ENCODE measurements around the gene ACADVL. TPM values are rescaled to one million over a fixed set of nuclear protein-coding genes. Genes with fewer than 3 reads are reported as not detected.
A peak's percentile ranks its signal among the peaks of the same experiment; 100 is the strongest.

Gene ACADVL
- total and polyA plus RNA-seq, 2 donors (not counting 1 experiment from before 2014, with no cell fraction given) = 640 to 696 TPM

GRCh38 chr17:7266784-7267183 lies 47.0 kb downstream of the ACADVL start:
- no peak overlapping the region for H3K4me2 ChIP-seq (replicated peaks; ENCODE audit: low read depth, low read length, poor library complexity, severe bottlenecking)
- no peak overlapping the region for H3K27ac Mint-ChIP-seq
- no peak for DNase-seq

More at GRCh38 chr17:7266784-7267183, 47.0 kb downstream of the ACADVL start:
- ChIA-PET CTCF (interaction anchor here (0.7 to 1.7 kb wide), 4 partner anchors 11 to 210 kb away, joined by 3 to 5 read pairs (median 3); no protein-coding TSS in a partner anchor), POLR2A (no interaction called here)
- Mint-ChIP-seq H3K4me3 (no peak overlapping the region), H3K4me1 (peaks cover 18% of the 10 kb centered on the region), H3K27me3 (peaks cover 30% of the 10 kb centered on the region), H3K9me3 (ENCODE audit: insufficient read depth) (no peaks in the 10 kb centered on the region)
- Histone ChIP-seq H3K4me1 (ENCODE audit: control insufficient read depth in 2 of 2, insufficient read depth in 2 of 2, low read length in 2 of 2) (peaks cover 19% of the 10 kb centered on the region in 2 donors), H3K79me2 (ENCODE audit: control insufficient read depth, insufficient read depth, low read length) (no peaks in the 10 kb centered on the region), H3K36me3 (replicated peaks in 1 of 2; ENCODE audit: control extremely low read depth in 1 of 2, control insufficient read depth in 1 of 2, extremely low read depth in 1 of 2, insufficient read depth in 2 of 2, low read length in 1 of 2) (no peaks in the 10 kb centered on the region), H3K4me3 (ENCODE audit: control extremely low read depth in 1 of 5, extremely low read depth in 1 of 5, insufficient read depth in 1 of 5, low read depth in 2 of 5, low read length in 4 of 5) (no peak overlapping the region), H3K9ac (ENCODE audit: low read length) (no peak overlapping the region), H2AFZ (ENCODE audit: insufficient read depth, low read depth, low read length, poor library complexity, severe bottlenecking) (no peak overlapping the region), H3K27me3 (replicated peaks in 1 of 4; ENCODE audit: control extremely low read depth in 1 of 4, control insufficient read depth in 3 of 4, insufficient read depth in 4 of 4, low read length in 3 of 4) (peaks cover 0 to 20% (median 9%) of the 10 kb centered on the region in 4 experiments), H4K20me1 (ENCODE audit: control insufficient read depth, insufficient read depth, low read length, poor library complexity, severe bottlenecking) (no peaks in the 10 kb centered on the region), H3K27ac (ENCODE audit: low read length in 2 of 2) (no peak overlapping the region), H3K9me3 (ENCODE audit: control extremely low read depth in 1 of 3, control insufficient read depth in 2 of 3, insufficient read depth in 1 of 3, low read length in 2 of 3) (peaks cover 0 to 4% (median 0%) of the 10 kb centered on the region in 3 donors)
- no peak for TF ChIP-seq EZH2 (IDR thresholded peaks at IDR 0.05; ENCODE audit: borderline replicate concordance, insufficient read depth, low read depth, low read length, poor library complexity, severe bottlenecking)
- no peak for TF ChIP-seq CTCF (IDR thresholded peaks at IDR 0.05)
- ATAC-seq (ENCODE audit: low read depth) = no peak
- intact Hi-C loops (cut with micrococcal nuclease) = no loop called here
- no CpG with 5 or more reads among the region's 1 CpG for WGBS (ENCODE audit: insufficient coverage)

Small RNA genes lying within 50 kb of the gene (small RNA-seq; reads per million reads assigned to genes)
- gene AC120057.4 (ENCODE audit: insufficient read length, low read depth, low replicate concordance) (not detected), gene MIR324 (ENCODE audit: insufficient read length, low read depth, low replicate concordance) (27.3 reads per million, percentile 91 among the genes with 10 or more reads in this experiment), gene RF00019 (ENCODE audit: insufficient read length, low read depth, low replicate concordance) (not detected)

Other genes with a start within 250 kb of the ACADVL start
Only the 30 nearest of the 33 such genes appear.
- 154 and 170 TPM in 2 replicates for gene RNASEK, start 207.3 kb upstream of the ACADVL start, total RNA-seq
- 179 and 221 TPM in 2 replicates for gene RNASEK, start 207.3 kb upstream of the ACADVL start, polyA plus RNA-seq
- 0.25 and 0.75 TPM in 2 replicates for gene BCL6B, start 196.9 kb upstream of the ACADVL start, total RNA-seq
- gene BCL6B, start 196.9 kb upstream of the ACADVL start, polyA plus RNA-seq = 0.12 and 0.34 TPM in 2 replicates
- 21.7 and 21.9 TPM in 2 replicates for gene SLC16A13, start 183.9 kb upstream of the ACADVL start, total RNA-seq
- 4.8 and 7.4 TPM in 2 replicates for gene SLC16A13, start 183.9 kb upstream of the ACADVL start, polyA plus RNA-seq
- gene SLC16A11, start 175.8 kb upstream of the ACADVL start, total RNA-seq = 30.7 and 31.9 TPM in 2 replicates
- gene SLC16A11, start 175.8 kb upstream of the ACADVL start, polyA plus RNA-seq = 2.8 and 10.0 TPM in 2 replicates
- gene CLEC10A, start 139.7 kb upstream of the ACADVL start, total RNA-seq = 0.24 TPM in 1 of 2 replicates, not detected in the other
- gene CLEC10A, start 139.7 kb upstream of the ACADVL start, polyA plus RNA-seq = 0.15 and 0.99 TPM in 2 replicates
- not detected in 2 replicates for gene ASGR2, start 105.1 kb upstream of the ACADVL start, total RNA-seq
- gene ASGR2, start 105.1 kb upstream of the ACADVL start, polyA plus RNA-seq = 0.30 and 1.00 TPM in 2 replicates
- 0.32 TPM in 1 of 2 replicates, not detected in the other for gene ASGR1, start 40.6 kb upstream of the ACADVL start, total RNA-seq
- gene ASGR1, start 40.6 kb upstream of the ACADVL start, polyA plus RNA-seq = 0.43 and 0.46 TPM in 2 replicates
- 12.0 and 12.5 TPM in 2 replicates for gene DLG4, start 102 bp upstream of the ACADVL start, total RNA-seq
- 2.0 and 2.5 TPM in 2 replicates for gene DLG4, start 102 bp upstream of the ACADVL start, polyA plus RNA-seq
- gene DVL2, start 14.6 kb downstream of the ACADVL start, total RNA-seq = 104 and 116 TPM in 2 replicates
- gene DVL2, start 14.6 kb downstream of the ACADVL start, polyA plus RNA-seq = 14.6 and 22.5 TPM in 2 replicates
- gene PHF23, start 19.5 kb downstream of the ACADVL start, total RNA-seq = 42.3 and 45.8 TPM in 2 replicates
- gene PHF23, start 19.5 kb downstream of the ACADVL start, polyA plus RNA-seq = 15.7 and 17.6 TPM in 2 replicates
- gene GABARAP, start 22.5 kb downstream of the ACADVL start, total RNA-seq = 350 and 371 TPM in 2 replicates
- gene GABARAP, start 22.5 kb downstream of the ACADVL start, polyA plus RNA-seq = 201 and 323 TPM in 2 replicates
- 160 and 162 TPM in 2 replicates for gene CTDNEP1, start 31.8 kb downstream of the ACADVL start, total RNA-seq
- gene CTDNEP1, start 31.8 kb downstream of the ACADVL start, polyA plus RNA-seq = 108 and 125 TPM in 2 replicates
- 42.2 and 48.0 TPM in 2 replicates for gene ELP5, start 32.3 kb downstream of the ACADVL start, total RNA-seq
- gene ELP5, start 32.3 kb downstream of the ACADVL start, polyA plus RNA-seq = 69.9 and 77.9 TPM in 2 replicates
- 1.2 TPM in 2 replicates for gene CLDN7, start 42.5 kb downstream of the ACADVL start, total RNA-seq
- 5.8 and 10.8 TPM in 2 replicates for gene CLDN7, start 42.5 kb downstream of the ACADVL start, polyA plus RNA-seq
- not detected in 2 replicates for gene SLC2A4, start 61.8 kb downstream of the ACADVL start, total RNA-seq
- not detected in 2 replicates for gene SLC2A4, start 61.8 kb downstream of the ACADVL start, polyA plus RNA-seq
- gene YBX2, start 74.7 kb downstream of the ACADVL start, total RNA-seq = 0.22 TPM in 1 of 2 replicates, not detected in the other
- 0.15 TPM in 1 of 2 replicates, not detected in the other for gene YBX2, start 74.7 kb downstream of the ACADVL start, polyA plus RNA-seq
- 233 and 236 TPM in 2 replicates for gene EIF5A, start 87.7 kb downstream of the ACADVL start, total RNA-seq
- gene EIF5A, start 87.7 kb downstream of the ACADVL start, polyA plus RNA-seq = 576 and 769 TPM in 2 replicates
- 128 and 137 TPM in 2 replicates for gene GPS2, start 95.4 kb downstream of the ACADVL start, total RNA-seq
- gene GPS2, start 95.4 kb downstream of the ACADVL start, polyA plus RNA-seq = 209 and 225 TPM in 2 replicates
- 85.2 and 89.2 TPM in 2 replicates for gene NEURL4, start 109.4 kb downstream of the ACADVL start, total RNA-seq
- 54.6 and 82.6 TPM in 2 replicates for gene NEURL4, start 109.4 kb downstream of the ACADVL start, polyA plus RNA-seq
- gene ACAP1, start 116.6 kb downstream of the ACADVL start, total RNA-seq = 371 and 392 TPM in 2 replicates
- 412 and 471 TPM in 2 replicates for gene ACAP1, start 116.6 kb downstream of the ACADVL start, polyA plus RNA-seq
- 13.4 and 15.4 TPM in 2 replicates for gene KCTD11, start 132.2 kb downstream of the ACADVL start, total RNA-seq
- gene KCTD11, start 132.2 kb downstream of the ACADVL start, polyA plus RNA-seq = 3.1 and 4.3 TPM in 2 replicates
- gene TMEM95, start 135.2 kb downstream of the ACADVL start, total RNA-seq = 0.25 TPM in 1 of 2 replicates, not detected in the other
- gene TMEM95, start 135.2 kb downstream of the ACADVL start, polyA plus RNA-seq = not detected in 2 replicates
- gene TNK1, start 161.2 kb downstream of the ACADVL start, total RNA-seq = 10.0 and 11.7 TPM in 2 replicates
- gene TNK1, start 161.2 kb downstream of the ACADVL start, polyA plus RNA-seq = 22.5 and 23.7 TPM in 2 replicates
- gene PLSCR3, start 174.6 kb downstream of the ACADVL start, total RNA-seq = 31.1 and 31.6 TPM in 2 replicates
- 82.3 and 122 TPM in 2 replicates for gene PLSCR3, start 174.6 kb downstream of the ACADVL start, polyA plus RNA-seq
- 64.5 and 67.8 TPM in 2 replicates for gene TMEM256, start 184.2 kb downstream of the ACADVL start, total RNA-seq
- 29.2 and 65.4 TPM in 2 replicates for gene TMEM256, start 184.2 kb downstream of the ACADVL start, polyA plus RNA-seq
- 1.7 and 3.4 TPM in 2 replicates for gene NLGN2, start 187.9 kb downstream of the ACADVL start, total RNA-seq
- gene NLGN2, start 187.9 kb downstream of the ACADVL start, polyA plus RNA-seq = 0.52 and 0.68 TPM in 2 replicates
- gene SPEM1, start 200.4 kb downstream of the ACADVL start, total RNA-seq = not detected in 2 replicates
- not detected in 2 replicates for gene SPEM1, start 200.4 kb downstream of the ACADVL start, polyA plus RNA-seq
- not detected in 2 replicates for gene SPEM2, start 205.7 kb downstream of the ACADVL start, total RNA-seq
- not detected in 2 replicates for gene SPEM2, start 205.7 kb downstream of the ACADVL start, polyA plus RNA-seq
- gene SPEM3, start 208.9 kb downstream of the ACADVL start, total RNA-seq = not detected in 2 replicates
- gene SPEM3, start 208.9 kb downstream of the ACADVL start, polyA plus RNA-seq = not detected in 2 replicates
- 17.7 and 19.1 TPM in 2 replicates for gene TMEM102, start 215.5 kb downstream of the ACADVL start, total RNA-seq
- 5.9 and 10.8 TPM in 2 replicates for gene TMEM102, start 215.5 kb downstream of the ACADVL start, polyA plus RNA-seq

Measured in B cell (primary cell).